NCI-H2081 treated with DMSO at 0.1 percent for 48 hours (cell line): ENCODE results near the gene P3H1.
"Not testable (repeated sequence)": the region's sequence is repeated elsewhere in the genome, so short reads cannot be mapped to it uniquely, and the experiment has no call there.

Source experiments
- DNase-seq: peaks from one replicate; lab custom pipeline; 2025; lab: John Stamatoyannopoulos, UW

P3H1 gene

GRCh38 chr1:42730988-42731387 is 35.8 kb downstream of the P3H1 start:
- no peak for DNase-seq

GRCh38 chr1:42730002-42730401 is 36.8 kb downstream of the P3H1 start:
- DNase-seq = no peak

DNA sequence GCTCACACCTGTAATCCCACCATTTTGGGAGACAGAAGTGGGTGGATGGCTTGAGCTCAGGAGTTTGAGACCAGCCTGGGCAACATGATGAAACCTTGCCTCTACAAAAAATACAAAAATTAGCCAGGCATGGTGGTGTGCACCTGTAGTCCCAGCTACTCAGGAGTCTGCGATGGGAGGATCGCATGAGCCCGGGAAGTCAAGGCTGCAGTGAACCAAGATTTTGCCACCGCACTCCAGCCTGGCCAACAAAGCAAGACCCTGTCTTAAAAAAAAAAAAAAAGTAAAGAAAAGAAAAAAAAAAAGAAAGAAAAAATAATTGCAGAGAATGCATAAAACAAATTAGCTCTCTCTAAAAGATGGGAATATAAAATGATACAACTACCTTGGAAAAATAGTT is 41.0 kb downstream of the P3H1 start:
- DNase-seq = not testable (repeated sequence)

DNA sequence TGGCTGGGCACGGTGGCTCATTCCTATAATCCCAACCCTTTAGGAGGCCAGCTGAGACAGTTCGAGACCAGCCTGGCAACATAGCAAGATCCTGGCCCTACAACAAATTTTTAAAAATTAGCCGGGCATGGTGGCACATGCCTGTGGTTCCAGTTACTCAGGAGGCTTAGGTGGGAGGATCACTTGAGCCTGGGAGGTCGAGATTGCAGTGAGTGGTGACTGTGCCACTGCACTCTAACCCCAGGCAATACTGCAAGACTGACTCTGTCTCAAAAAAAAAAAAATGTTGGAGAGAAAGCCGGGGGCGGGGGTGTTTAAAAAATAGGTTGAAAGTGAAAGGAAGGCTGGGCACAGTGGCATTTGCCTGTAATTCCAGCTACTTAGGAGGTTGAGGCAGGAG is 43.3 kb downstream of the P3H1 start:
- DNase-seq = no peak

- not testable (repeated sequence) for DNase-seq
Observed at GRCh38 chr1:42722403-42722802, 44.4 kb downstream of the P3H1 start.

DNA sequence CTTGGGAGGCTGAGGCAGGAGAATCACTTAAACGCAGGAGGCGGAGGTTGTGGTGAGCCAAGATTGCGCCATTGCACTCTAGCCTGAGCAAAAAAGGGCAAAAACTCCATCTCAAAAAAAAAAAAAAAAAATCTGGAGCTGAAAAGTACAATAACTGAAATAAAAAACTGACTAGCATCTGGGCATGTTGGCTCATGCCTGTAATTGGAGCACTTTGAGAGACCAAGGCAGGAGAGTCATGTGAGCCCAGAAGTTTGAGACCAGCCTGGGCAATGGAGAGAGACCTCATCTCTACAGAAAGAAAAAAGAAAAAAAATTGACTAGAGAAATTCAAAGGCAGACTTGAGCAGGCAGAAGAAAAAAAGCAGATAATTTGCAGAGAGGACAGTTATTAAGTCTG is 44.9 kb downstream of the P3H1 start:
- DNase-seq = no peak

DNA sequence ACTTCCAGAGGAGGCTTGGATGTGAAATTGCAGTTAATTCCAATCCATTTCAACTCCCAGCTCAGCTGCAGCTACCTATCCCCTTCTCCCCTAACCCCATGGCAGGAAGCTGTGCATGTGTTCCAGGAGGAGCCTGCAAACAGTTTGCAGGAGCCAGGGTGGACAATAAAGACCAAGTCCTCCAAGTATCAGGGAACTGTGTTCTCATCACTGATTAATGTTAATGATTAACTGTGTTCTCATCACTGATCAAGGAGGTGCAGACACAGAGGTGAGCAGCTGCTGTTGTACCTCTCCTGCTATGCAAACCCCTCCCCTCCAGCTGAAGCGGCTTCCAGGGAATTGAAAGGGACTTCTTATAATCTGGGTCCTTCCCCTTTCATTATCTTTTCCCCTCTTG is 46.0 kb downstream of the P3H1 start:
- DNase-seq = no peak

DNA sequence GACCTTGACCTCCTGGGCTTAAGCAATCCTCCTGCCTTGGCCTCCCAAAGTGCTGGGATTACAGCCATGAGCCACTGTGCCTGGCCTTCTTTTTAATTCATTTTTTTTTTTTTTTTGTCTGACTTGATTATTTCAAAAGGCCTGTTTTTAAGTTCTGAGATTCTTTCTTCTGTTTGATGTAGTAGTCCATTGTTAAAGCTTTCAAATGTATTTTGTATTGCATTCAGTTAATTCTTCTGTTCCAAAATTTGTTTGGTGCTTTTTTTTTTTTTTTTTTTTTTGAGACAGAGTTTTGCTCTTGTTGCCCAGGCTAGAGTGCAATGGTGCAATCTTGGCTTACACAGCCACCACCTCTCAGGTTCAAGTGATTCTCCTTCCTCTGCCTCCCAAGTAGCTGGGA is 52.4 kb downstream of the P3H1 start:
- DNase-seq = not testable (repeated sequence)

GRCh38 chr1:42713293-42713692 is 53.5 kb downstream of the P3H1 start:
- DNase-seq = no peak

- DNase-seq = not testable (repeated sequence)
Observed at GRCh38 chr1:42712808-42713207, 54.0 kb downstream of the P3H1 start.

DNA sequence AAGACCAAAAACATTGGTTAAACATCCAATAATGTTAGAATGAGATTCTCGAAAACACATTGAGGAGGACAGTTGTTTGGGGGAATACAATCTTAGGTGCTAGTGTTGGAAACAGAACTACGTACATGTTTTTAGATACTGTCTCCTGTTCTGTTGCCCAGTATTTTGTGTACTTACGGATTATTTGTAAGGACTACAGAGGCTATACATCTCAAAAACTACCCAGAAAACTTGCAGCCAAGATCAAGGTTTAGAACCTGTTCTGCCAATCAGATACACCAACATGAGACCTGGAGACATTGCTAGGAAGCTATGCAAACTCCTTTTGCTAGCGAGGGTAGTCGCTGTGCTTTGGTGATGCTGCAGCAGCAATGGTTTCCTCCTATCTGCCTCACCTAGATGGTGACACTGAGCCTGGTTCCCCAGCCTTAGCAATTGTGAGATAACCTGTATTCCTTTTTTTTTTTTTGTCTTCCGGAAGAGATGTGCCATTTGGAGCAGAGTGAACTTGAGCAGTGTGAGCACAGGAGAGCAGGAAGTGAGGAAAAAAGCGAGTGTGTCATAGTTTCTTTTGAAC is 62.9 kb downstream of the P3H1 start:
- DNase-seq = no peak

- no peak for DNase-seq
Observed at GRCh38 chr1:42700006-42700405, 66.8 kb downstream of the P3H1 start.

GRCh38 chr1:42698081-42698813 is 68.6 kb downstream of the P3H1 start:
- no peak for DNase-seq
